DOHH2 (cell line): ENCODE data around the gene FBXL12.

Source experiments
- CTCF ChIP-seq: fragments of 200-600 bp; sonication (generic); IDR thresholded peaks from one replicate; pipeline ENCODE4 v1.5.1; 2014; ENCODE audit warnings: antibody characterized with exemption, mild to moderate bottlenecking, low read depth, low read length; ENCODE audit not compliant: poor library complexity, severe bottlenecking
- EZH2phosphoT487 ChIP-seq: fragments of 200-600 bp; sonication (generic); IDR thresholded peaks from 2 replicates; pipeline ENCODE4 v1.6.1; 2017; ENCODE audit warnings: borderline replicate concordance, mild to moderate bottlenecking, antibody characterized with exemption, low read length, moderate library complexity, mixed read lengths

GRCh38 chr19:9828551-9829063 lies 9.7 kb upstream of the FBXL12 start:
- TF ChIP-seq CTCF, result no peak
- no peak for TF ChIP-seq EZH2phosphoT487
